Stimulated activated CD8-positive, alpha-beta memory T cell treated with anti-CD3 and anti-CD28 coated beads, Interleukin-12 subunit alpha, Interleukin-12 subunit beta, amount 100 ng/mL, for 1 hour (primary cell): ENCODE results near the gene TUBG2.

Experiments
- DNase-seq: peaks from one replicate; pipeline ENCODE4 v3.0.0-alpha.2; 2020; ENCODE audit warnings: low read depth

TUBG2 gene

DNA sequence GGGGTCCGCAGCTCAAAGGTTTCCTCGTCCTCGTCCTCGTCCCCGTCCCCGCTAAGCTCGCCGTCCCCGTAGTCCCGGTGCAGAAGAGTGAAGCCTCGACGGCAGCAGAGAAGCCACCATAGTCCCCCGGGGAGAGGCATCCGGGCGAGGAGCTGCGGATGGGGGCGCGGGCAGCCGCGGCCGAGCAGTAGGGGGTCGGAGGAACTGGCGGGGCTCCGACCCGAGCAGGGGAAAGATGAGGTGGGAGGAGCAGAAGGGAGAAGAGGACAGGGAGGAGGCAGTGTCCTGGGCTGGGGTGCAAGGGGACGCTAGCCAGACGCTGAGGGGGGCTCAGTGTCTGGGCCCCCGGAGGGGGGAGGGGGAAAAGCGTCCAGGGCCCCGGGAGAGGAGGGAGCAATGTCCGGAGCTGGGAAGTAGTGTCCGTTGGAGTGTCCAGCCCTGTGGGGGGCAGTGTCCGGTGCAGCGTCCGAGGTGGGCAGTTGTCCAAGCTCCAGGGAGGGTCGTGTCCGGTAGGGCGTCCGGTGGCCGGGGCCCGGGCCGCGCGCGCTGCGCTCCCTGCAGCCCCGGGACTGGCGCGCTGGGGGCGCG, 17.4 kb downstream of the TUBG2 start, which contains the start of gene PLEKHH3:
Gene PLEKHH3 (minus strand): TSS at position 571 of the 588 bp plus-strand sequence. CDS start 431 bp downstream, at position 140.
- no peak for DNase-seq

DNA sequence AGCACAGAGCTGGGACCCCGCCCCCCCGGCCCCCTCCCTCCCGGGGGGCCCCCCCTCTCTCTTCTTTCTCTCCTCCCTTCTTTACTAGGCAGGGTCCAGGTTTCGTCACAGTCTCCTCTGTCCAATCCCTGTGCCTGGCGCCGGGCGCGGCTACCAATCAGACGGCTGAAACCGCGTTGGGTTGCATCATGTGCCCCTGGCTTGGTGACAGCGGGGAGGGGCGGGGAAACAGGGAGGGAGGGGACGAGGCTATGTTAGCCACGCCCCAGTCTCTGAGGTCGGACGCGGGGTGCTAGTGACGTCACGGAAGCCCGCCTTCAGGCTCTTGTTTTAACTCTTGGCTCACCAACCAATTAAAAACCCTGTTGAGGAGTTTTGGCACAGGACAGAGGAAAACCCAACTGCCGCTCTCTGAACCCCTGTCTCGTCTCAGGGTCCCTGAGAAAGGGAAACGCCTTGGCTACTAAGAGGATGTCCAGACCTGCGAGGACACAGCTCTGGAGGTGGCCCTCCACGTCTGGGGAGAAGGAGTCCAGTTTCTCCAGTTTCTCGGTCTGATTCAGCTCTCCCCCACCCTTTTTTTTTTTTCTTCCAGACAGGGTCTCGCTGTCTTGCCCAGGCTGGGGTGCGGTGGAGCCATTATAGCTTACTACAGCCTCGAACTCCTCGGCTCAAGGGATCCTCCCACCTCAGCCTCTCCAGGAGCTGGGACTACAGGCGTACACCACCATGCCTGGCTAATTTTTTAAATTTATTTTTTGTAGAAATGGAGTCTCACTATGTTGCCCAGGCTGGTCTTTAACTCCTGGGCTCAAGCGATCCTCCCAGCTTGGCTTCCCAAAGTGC, 18.2 kb downstream of the TUBG2 start:
- peak; percentile 96 for DNase-seq

DNA sequence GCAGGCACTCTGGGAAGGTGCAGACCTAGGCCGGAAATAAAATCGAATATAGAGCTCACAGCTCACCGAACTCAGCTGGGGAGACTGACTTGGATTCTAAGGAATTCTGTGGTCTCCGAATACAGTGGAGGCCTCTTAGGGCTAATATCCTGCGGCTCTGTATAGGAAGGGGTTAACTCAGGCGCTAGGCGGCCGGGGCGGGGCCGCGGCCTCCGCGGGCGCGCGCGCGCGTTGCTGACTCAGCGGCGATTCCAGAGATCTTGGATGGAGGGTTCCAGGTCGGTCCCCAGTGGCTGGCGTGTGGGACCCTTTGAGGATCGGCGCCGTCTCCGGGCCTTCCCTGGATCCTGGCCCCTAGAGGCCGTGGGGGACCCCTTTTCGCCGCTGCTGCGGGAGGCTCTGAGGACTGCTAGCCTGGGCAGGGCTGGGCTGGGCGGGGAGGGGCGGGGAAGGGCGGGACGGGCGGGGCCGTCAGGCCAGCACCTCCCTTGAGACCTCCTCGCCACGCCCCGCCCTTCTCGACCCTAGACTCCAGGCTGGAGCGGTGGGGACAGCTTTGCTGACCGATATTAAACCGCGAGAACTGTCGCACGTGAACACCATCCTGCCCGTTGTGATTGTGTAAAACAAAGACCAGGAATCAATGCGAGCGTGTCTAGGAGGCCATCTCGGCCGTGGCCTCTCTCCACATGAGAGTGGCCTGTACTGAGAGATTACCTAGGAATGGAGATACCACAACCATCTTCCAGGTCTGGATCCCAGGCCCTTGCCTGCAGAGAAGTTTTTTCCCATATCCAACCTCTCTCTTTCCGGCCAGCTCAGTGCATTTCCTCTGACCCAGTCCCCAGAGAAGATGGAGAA, 19.1 kb downstream of the TUBG2 start:
- peak; percentile 56 for DNase-seq

DNA sequence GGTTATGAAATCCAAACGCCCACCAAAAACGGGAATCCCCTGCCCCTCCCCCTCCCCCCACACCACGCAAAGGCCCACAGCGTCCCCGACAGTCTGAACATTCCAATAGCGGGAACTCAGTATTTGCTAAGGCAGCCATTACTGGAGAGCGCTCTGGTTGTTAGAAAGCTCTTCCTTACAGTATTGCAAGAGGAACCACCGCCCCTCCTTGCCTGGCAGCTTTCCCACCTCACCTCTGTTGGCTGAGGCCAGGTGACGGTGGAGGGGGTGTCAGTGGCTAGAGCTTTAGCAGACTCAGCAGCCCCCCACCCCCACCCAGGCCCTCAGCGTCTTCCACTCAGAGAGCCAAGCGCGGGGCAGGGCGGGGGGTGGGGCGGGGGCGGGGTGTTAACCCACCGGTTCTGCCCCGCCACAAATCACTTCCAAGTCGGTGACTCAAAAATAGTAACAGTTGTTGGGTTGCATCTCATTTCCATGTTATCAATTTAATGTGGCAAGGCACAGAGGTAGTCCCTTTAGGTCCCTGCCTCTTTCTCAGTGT, 19.9 kb downstream of the TUBG2 start:
- DNase-seq = no peak

GRCh38 chr17:42679492-42680330, 20.6 kb downstream of the TUBG2 start:
- DNase-seq = peak; percentile 57

DNA sequence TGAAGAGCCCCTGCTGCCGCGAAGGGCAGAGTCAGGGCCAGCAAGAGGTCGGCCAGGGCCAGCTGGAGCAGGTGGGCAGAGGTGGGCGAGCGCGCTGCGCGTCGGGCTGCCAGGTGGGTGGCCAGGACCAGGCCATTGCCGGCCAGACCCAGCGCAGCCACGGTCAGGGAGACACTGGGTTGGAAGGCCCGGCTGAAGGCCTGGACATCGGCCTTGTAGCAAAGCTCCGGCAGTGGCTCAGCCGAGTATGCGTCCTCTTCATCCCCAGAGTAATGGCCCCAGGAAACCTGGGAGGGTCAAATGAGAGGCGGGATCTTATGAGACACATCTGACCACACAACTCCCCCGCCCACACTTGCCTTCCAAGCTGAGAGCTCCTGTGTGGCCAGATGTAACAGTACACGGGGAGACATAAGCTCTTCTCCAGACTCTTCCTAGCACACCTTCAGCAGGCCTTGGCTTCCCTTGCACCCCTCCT, 21.3 kb downstream of the TUBG2 start:
- no peak for DNase-seq

GRCh38 chr17:42681976-42682721, 23.1 kb downstream of the TUBG2 start, which contains the start of gene CNTNAP1:
Gene CNTNAP1, plus strand, starts transcription at chr17:42682531. Its CDS starts 299 bp downstream, at chr17:42682830.
- DNase-seq = no peak

DNA sequence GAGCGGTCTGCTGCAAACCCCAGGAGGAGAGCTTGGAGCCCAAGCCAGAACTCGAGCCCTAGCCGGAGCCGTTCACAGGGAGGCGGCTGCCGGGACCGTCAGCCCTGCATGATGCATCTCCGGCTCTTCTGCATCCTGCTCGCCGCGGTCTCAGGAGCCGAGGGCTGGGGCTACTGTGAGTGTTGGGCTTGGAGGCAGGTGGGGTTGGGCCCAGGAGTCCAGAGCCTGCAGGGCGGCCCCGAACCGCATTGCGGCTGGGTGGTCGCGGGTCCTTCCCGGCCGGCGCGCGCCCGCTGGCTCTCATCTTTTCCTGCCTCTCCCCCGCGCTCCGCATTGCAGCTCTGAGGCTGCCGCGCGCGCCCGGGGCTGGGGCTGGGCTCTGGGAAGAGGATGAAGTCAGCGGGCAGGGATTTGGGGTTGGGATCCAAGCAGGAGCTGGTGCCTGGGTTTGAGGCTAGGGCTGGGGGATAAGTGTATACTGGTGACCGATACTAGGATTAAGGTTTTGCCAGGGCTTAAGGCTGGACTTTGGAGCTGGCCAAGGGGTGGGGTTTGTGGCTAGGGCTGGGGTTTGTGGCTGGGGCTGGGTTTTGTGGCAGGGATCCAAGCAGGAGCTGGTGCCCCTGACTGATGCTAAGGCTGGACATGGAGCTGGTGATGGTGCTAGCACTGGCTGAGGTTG, 23.8 kb downstream of the TUBG2 start:
- no peak for DNase-seq

DNA sequence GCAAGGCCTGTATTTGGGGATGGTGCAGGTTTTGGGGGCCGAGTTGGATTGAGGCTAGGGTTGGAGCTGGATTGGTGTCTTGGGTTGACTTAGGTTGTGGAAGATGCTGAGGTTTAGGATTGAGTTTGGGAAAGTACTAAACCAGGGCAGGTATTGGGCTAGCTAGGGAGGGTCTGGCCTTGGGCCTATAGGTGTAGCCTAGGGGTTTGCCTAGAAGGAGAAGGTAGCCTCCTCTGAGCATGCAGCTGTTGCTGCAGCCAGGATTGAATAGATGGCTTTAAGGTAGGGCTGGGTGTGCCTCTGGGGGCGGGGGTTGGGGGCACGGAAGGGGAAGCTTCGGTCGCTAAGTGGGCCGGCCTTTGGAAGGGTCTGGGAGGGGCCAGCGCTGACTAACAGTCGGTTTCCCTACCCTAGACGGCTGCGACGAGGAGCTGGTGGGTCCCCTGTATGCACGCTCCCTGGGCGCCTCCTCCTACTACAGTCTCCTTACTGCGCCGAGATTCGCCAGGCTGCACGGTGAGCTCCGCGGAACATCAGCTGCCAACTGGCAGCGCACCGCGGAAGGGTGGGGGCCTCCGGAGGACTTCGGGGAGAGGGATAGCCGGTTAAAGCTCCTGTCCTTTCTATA, 24.4 kb downstream of the TUBG2 start:
- DNase-seq = no peak

GRCh38 chr17:42684929-42685556, 26.0 kb downstream of the TUBG2 start:
- DNase-seq = no peak

DNA sequence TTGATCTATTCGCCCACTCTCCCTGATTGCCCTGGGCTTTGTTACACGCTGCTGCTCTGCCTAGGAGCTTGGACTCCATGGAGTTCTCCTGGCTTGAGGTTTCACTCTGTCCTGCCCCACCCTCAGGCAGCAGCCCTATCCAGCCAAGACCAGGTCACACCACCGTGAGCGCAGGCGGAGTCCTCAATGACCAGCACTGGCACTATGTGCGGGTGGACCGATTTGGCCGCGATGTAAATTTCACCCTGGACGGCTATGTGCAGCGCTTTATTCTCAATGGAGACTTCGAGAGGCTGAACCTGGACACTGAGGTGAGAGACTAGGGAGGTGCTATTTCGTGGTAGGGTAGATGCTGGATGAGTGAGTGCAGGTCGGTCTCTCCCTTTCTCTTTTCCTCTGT, 26.7 kb downstream of the TUBG2 start:
- DNase-seq = no peak

GRCh38 chr17:42686520-42687128, 27.5 kb downstream of the TUBG2 start:
- no peak for DNase-seq

DNA sequence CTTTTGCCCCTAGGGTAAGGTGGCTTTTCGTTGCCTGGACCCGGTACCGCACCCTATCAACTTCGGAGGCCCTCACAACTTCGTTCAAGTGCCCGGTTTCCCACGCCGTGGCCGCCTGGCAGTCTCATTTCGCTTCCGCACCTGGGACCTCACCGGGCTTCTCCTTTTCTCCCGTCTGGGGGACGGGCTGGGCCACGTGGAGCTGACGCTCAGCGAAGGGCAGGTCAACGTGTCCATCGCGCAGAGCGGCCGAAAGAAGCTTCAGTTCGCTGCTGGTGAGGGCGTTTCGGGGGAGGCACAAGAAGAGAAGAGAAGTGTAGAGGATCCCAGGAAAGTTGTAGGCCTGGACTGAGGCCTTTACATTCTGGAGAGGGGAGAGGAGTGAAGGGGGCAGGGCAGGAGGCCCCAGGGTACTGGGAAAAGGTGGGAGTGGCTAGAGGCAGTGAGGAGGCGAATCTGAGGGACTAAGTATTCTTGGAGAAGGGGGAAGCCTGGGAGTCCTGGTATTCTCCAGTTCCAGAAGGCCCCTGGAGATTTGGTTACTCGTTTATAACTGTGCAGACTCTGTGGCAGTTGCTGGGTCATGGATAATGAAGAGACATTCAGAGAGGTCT, 28.7 kb downstream of the TUBG2 start:
- DNase-seq = no peak

DNA sequence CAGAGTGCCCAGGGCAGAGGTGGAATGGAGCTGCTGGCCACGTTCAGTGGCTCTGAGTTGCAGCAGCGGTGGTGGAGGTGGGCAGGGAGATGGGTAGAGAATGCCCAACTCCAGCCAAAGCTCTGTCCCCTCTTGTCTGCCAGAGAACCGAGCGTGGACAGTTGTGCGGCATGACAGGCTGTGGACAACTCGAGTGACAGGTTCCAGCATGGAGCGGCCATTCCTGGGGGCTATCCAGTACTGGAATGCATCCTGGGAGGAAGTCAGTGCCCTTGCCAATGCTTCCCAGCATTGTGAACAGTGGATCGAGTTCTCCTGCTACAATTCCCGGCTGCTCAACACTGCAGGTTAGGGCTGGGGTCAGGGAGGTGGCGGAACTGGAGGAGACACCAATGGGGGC, 31.5 kb downstream of the TUBG2 start:
- DNase-seq = no peak

- no peak for DNase-seq
These were observed 32.0 kb downstream of the TUBG2 start for GRCh38 chr17:42691021-42691545.

- DNase-seq = no peak
These were observed 33.4 kb downstream of the TUBG2 start for GRCh38 chr17:42692489-42692888.

- no peak for DNase-seq
These were observed 35.4 kb downstream of the TUBG2 start for GRCh38 chr17:42694524-42694923.

DNA sequence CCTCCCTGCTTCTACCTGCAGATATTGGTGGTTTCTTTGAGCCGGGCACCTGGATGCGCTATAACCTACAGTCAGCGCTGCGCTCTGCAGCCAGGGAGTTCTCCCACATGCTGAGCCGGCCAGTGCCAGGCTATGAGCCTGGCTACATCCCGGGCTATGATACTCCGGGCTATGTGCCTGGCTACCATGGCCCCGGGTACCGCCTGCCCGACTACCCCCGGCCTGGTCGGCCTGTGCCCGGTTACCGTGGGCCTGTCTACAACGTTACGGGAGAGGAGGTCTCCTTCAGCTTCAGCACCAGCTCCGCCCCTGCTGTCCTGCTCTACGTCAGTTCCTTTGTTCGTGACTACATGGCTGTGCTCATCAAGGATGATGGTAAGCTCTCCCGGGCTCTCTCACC, 36.4 kb downstream of the TUBG2 start:
- DNase-seq = no peak
